OCI-LY7 (cell line): Measurements from ENCODE around the gene MS4A10.

ENCODE experiments used
- EZH2phosphoT487 ChIP-seq: fragments of 200-600 bp; sonication (generic); IDR thresholded peaks from 2 replicates; pipeline ENCODE4 v1.6.1; 2018; ENCODE audit warnings: low read depth, borderline replicate concordance, mild to moderate bottlenecking, mixed run types, antibody characterized with exemption, low read length, moderate library complexity, mixed read lengths
- TF ChIP-seq, protein P1 (sequence below): fragments of 200-600 bp; sonication (generic); conservative IDR thresholded peaks from 2 replicates; pipeline ENCODE4 v1.5.1; 2014; ENCODE audit warnings: mild to moderate bottlenecking, antibody characterized with exemption, low read length, moderate library complexity, mixed read lengths

- TF ChIP-seq, protein P1, sequence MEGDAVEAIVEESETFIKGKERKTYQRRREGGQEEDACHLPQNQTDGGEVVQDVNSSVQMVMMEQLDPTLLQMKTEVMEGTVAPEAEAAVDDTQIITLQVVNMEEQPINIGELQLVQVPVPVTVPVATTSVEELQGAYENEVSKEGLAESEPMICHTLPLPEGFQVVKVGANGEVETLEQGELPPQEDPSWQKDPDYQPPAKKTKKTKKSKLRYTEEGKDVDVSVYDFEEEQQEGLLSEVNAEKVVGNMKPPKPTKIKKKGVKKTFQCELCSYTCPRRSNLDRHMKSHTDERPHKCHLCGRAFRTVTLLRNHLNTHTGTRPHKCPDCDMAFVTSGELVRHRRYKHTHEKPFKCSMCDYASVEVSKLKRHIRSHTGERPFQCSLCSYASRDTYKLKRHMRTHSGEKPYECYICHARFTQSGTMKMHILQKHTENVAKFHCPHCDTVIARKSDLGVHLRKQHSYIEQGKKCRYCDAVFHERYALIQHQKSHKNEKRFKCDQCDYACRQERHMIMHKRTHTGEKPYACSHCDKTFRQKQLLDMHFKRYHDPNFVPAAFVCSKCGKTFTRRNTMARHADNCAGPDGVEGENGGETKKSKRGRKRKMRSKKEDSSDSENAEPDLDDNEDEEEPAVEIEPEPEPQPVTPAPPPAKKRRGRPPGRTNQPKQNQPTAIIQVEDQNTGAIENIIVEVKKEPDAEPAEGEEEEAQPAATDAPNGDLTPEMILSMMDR, result no peak
- no peak for TF ChIP-seq EZH2phosphoT487
Observed at GRCh38 chr11:60792521-60792920, 7.4 kb downstream of the MS4A10 start.
